Upper lobe of left lung (tissue), 6 donors: Measurements from ENCODE around the gene SPINT1. TPM values are rescaled to one million over a fixed set of nuclear protein-coding genes. Genes with fewer than 3 reads are reported as not detected.
A peak's percentile ranks its signal among the peaks of the same experiment; 100 is the strongest.

Experiments
- ATAC-seq, 2 donors: fragments of 200-7000 bp; cut with Tn5 transposase; one replicate each; pipeline ENCODE4 v1.9.1; 2022; ENCODE audit warnings: mild to moderate bottlenecking in 2 of 2, moderate library complexity in 2 of 2; ENCODE audit not compliant: low FRiP score in 2 of 2
- DNase-seq, 2 donors: peaks; one replicate each; pipeline ENCODE4 v3.0.0-alpha.2; 2019 to 2020
- H3K27ac ChIP-seq, 4 donors: fragments of 200-600 bp; sonication (generic); one replicate each; pipeline ENCODE4 v1.5.1; 2016 to 2019
- H3K27me3 ChIP-seq, 4 donors: fragments of 200-600 bp; sonication (generic); one replicate each; pipeline ENCODE4 v1.5.1; 2017 to 2019
- H3K36me3 ChIP-seq, 4 donors: fragments of 200-600 bp; sonication (generic); one replicate each; pipeline ENCODE4 v1.5.1; 2016 to 2019
- H3K4me1 ChIP-seq, 4 donors: fragments of 200-600 bp; sonication (generic); one replicate each; pipeline ENCODE4 v1.5.1; 2018 to 2019
- H3K4me3 ChIP-seq, 4 donors: fragments of 200-600 bp; sonication (generic); one replicate each; pipeline ENCODE4 v1.5.1; 2017 to 2019; ENCODE audit warnings: mild to moderate bottlenecking in 2 of 4, moderate library complexity in 1 of 4
- H3K9me3 ChIP-seq, 4 donors: fragments of 200-600 bp; sonication (generic); one replicate each; pipeline ENCODE4 v1.5.1; 2018 to 2019
- EP300 ChIP-seq, 4 donors: sonication (generic); formaldehyde crosslinking; IDR thresholded peaks; one replicate each; pipeline ENCODE4 v1.5.1; 2017; ENCODE audit warnings: antibody characterized with exemption in 4 of 4, control low read depth in 2 of 4
- POLR2A ChIP-seq, 4 donors: fragments of 450-650 bp; IDR thresholded peaks; one replicate each; pipeline ENCODE4 v1.5.1; 2016 to 2017; ENCODE audit warnings: antibody characterized with exemption in 4 of 4, mild to moderate bottlenecking in 2 of 4
- POLR2AphosphoS5 ChIP-seq, 2 donors: sonication (generic); formaldehyde crosslinking; IDR thresholded peaks; one replicate each; pipeline ENCODE4 v1.5.1; 2017; ENCODE audit warnings: antibody characterized with exemption in 2 of 2
- WGBS, 2 donors: methylation state at CpG; one replicate each; pipeline ENCODE4 v1.1.5; 2017 to 2018; 5-methylcytosine and 5-hydroxymethylcytosine counted together
- total RNA-seq, 6 donors: library from RNA; depleted of rRNA in 4 of 6; stranded (reverse); fragments of >200 nt in 4 of 6; gene quantifications; one replicate each; pipeline versions ENCODE4 v1.1.0 to v1.2.1, GENCODE V29; 2016 to 2021
- TF ChIP-seq, protein P1 (sequence below), 6 experiments: fragments of 450-650 bp in 4 of 6; fragments of 200-600 bp in 2 of 6; sonication (generic) in 2 of 6; IDR thresholded peaks; one replicate each; pipeline ENCODE4 v1.5.1; 2016 to 2019; ENCODE audit warnings: antibody characterized with exemption in 6 of 6
- donor health status: DM: no; HTN: no; CAD: no; lungs with moderate emphysema.
- donor health status: DM: no; HTN: yes; CAD: no; lungs with severe emphysema.

The SPINT1 gene
- total RNA-seq, 6 donors from 2014 or later = 99.3 to 252 (median 163) TPM

DNA sequence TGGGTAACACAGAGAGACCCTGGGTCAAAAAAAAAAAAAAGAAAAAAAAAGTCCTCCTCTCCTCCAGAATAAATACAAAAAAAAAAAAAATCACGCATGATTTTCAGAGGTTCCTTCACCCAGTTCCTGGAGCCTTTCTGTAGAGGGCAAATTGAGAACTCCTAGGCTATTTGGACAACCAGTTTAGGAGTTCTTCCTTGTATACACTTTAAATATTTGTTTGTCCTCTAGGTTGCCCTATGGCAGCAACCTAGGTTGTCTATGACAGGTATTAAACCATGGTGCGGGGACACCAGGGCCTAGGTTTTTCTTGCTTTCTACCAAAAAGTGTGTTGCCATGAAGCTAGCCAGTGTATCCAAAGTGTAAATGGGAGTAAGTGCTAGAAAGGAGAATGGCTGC is 40.8 kb upstream of the SPINT1 start:
- H3K4me3 ChIP-seq = no peak overlapping the region
- DNase-seq = no peak
- H3K36me3 ChIP-seq = peaks cover 0 to 3% (median 0%) of the 10 kb centered on the region in 4 donors
- no peaks in the 10 kb centered on the region for H3K9me3 ChIP-seq
- 83 to 97% methylated on average over 2 of the region's 2 CpGs for WGBS, 2 donors
- ATAC-seq = no peak
- H3K27ac ChIP-seq = no peak overlapping the region
- TF ChIP-seq EP300 (IDR thresholded peaks at IDR 0.05) (no peak), POLR2AphosphoS5 (IDR thresholded peaks at IDR 0.05) (no peak), POLR2A (IDR thresholded peaks at IDR 0.05) (no peak)
- TF ChIP-seq, protein P1, sequence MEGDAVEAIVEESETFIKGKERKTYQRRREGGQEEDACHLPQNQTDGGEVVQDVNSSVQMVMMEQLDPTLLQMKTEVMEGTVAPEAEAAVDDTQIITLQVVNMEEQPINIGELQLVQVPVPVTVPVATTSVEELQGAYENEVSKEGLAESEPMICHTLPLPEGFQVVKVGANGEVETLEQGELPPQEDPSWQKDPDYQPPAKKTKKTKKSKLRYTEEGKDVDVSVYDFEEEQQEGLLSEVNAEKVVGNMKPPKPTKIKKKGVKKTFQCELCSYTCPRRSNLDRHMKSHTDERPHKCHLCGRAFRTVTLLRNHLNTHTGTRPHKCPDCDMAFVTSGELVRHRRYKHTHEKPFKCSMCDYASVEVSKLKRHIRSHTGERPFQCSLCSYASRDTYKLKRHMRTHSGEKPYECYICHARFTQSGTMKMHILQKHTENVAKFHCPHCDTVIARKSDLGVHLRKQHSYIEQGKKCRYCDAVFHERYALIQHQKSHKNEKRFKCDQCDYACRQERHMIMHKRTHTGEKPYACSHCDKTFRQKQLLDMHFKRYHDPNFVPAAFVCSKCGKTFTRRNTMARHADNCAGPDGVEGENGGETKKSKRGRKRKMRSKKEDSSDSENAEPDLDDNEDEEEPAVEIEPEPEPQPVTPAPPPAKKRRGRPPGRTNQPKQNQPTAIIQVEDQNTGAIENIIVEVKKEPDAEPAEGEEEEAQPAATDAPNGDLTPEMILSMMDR (IDR thresholded peaks at IDR 0.05) = no peak
- H3K4me1 ChIP-seq = peaks cover 6 to 26% (median 13%) of the 10 kb centered on the region in 4 donors
- no peaks in the 10 kb centered on the region for H3K27me3 ChIP-seq

DNA sequence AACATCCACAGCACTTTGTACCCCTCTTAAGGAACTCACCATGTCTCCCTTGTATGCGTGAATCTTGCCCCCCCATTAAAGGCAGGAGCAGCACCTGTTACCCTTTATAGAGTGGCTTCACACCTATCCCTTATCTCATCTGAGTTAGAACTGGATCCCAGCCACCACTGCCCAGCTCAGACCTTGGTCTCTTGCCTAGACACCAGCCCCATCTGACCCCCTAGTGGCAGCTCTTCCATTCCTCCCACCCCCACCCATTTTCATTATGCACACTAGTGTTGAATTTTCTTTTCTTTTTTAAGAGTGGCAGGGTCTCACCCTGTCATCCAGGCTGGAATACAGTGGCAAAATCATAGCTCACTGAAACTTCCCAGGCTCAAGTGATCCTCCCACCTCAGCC is 40.2 kb upstream of the SPINT1 start:
- H3K27ac ChIP-seq = no peak overlapping the region
- H3K9me3 ChIP-seq = no peaks in the 10 kb centered on the region
- H3K4me1 ChIP-seq = peaks cover 6 to 32% (median 19%) of the 10 kb centered on the region in 4 donors
- DNase-seq = no peak
- TF ChIP-seq, protein P1 (IDR thresholded peaks at IDR 0.05) = no peak
- TF ChIP-seq POLR2AphosphoS5 (IDR thresholded peaks at IDR 0.05) (no peak), POLR2A (IDR thresholded peaks at IDR 0.05) (no peak), EP300 (IDR thresholded peaks at IDR 0.05) (no peak)
- no peak for ATAC-seq
- no peaks in the 10 kb centered on the region for H3K27me3 ChIP-seq
- H3K36me3 ChIP-seq = peaks cover 0 to 3% (median 0%) of the 10 kb centered on the region in 4 donors
- 87 to 100% methylated on average over 1 of the region's 1 CpG for WGBS, 2 donors
- no peak overlapping the region for H3K4me3 ChIP-seq

- no peak for ATAC-seq
Measured at GRCh38 chr15:40806672-40807027, 37.2 kb upstream of the SPINT1 start.

DNA sequence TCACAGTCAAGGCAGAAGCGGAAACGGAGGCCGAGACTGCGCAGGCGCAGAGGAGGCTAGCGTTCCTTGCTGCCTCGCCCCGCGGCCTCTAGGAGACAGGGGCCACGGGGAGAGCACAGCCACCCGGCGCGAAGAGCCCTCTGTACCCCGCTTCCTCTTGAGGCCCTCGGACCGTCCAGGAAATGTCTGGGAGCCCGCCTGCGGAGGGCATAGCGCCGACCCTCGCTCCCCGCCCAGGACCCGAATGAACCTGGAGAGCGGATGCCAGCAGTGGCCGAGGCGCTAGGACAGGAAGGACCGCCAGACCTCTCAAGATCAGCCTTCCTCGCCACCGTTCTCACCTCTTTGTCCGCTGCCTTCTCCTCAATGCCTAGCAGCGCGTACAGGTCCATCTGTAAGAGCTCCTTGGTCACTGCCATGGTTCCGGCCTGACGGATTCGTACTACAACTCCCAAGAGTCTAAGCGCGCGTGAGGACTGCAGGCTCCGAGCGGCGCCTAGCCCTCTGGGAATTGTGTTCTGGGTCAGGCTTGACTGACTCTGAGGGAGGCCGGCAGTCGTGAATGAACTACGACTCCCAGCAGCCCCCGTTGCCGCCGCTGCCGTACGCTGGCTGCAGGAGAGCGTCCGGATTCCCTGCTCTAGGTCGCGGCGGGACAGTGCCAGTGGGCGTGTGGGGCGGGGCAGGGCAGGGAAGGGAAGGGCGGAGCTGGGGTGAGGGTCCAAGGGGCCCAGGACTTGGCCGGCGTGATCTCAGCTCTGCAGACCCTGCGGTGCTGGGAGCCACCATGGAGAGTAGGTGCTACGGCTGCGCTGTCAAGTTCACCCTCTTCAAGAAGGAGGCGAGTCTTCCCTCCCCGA is 36.6 kb upstream of the SPINT1 start, which contains the start of the genes DNAJC17 and ZFYVE19:
Gene DNAJC17, minus strand, starts transcription at position 446 of the 860 bp plus-strand sequence. Its CDS starts 27 bp downstream, at position 419.
Gene ZFYVE19, plus strand, starts transcription at position 62 of the 860 bp plus-strand sequence. Its CDS starts 501 bp downstream, at position 563.
- H3K27me3 ChIP-seq = no peaks in the 10 kb centered on the region
- TF ChIP-seq POLR2AphosphoS5 (IDR thresholded peaks at IDR 0.05) = peak; percentile 46 to 71
- TF ChIP-seq EP300 (IDR thresholded peaks at IDR 0.05) = no peak
- TF ChIP-seq, protein P1 (IDR thresholded peaks at IDR 0.05) = peak in 4 of 6 experiments; percentile 25 to 38 (median 36)
- peak in 2 of 4 donors; percentile 36 to 59 for TF ChIP-seq POLR2A (IDR thresholded peaks at IDR 0.05)
- peaks cover 0 to 29% (median 8%) of the 10 kb centered on the region in 4 donors for H3K36me3 ChIP-seq
- no peaks in the 10 kb centered on the region for H3K9me3 ChIP-seq
- peak within 1 kb of the TSS; percentile 68 to 96 (median 88) for H3K4me3 ChIP-seq
- ATAC-seq = peak; percentile 99 to 100
- WGBS, 2 donors = 0 to 1% methylated on average over 38 to 59 of the region's 64 CpGs
- peak; percentile 96 to 99 for DNase-seq
- H3K4me1 ChIP-seq = peaks cover 6 to 37% (median 20%) of the 10 kb centered on the region in 4 donors
- H3K27ac ChIP-seq = peak within 1 kb of the TSS; percentile 89 to 92 (median 92)

More at GRCh38 chr15:40806672-40807027, 37.2 kb upstream of the SPINT1 start:
- Histone ChIP-seq H3K27ac (peak overlapping the region; percentile 89 to 92 (median 92)), H3K27me3 (no peaks in the 10 kb centered on the region), H3K9me3 (no peaks in the 10 kb centered on the region), H3K4me1 (peaks cover 6 to 37% (median 20%) of the 10 kb centered on the region in 4 donors), H3K36me3 (peaks cover 0 to 25% (median 8%) of the 10 kb centered on the region in 4 donors), H3K4me3 (peak overlapping the region; percentile 68 to 96 (median 76))
- 0% methylated on average over 2 of the region's 2 CpGs for WGBS, 2 donors
- DNase-seq = no peak
- TF ChIP-seq POLR2A (IDR thresholded peaks at IDR 0.05) (no peak), POLR2AphosphoS5 (IDR thresholded peaks at IDR 0.05) (no peak)

- ATAC-seq = no peak
- Histone ChIP-seq H3K27me3 (no peaks in the 10 kb centered on the region), H3K4me1 (peaks cover 6 to 37% (median 20%) of the 10 kb centered on the region in 4 donors), H3K27ac (peak overlapping the region in 3 of 4 donors; percentile 92), H3K9me3 (no peaks in the 10 kb centered on the region), H3K4me3 (peak overlapping the region; percentile 68 to 96 (median 88)), H3K36me3 (peaks cover 0 to 30% (median 12%) of the 10 kb centered on the region in 4 donors)
- no peak for TF ChIP-seq POLR2A (IDR thresholded peaks at IDR 0.05)
- no peak for TF ChIP-seq EP300 (IDR thresholded peaks at IDR 0.05)
- TF ChIP-seq, protein P1 (IDR thresholded peaks at IDR 0.05) = no peak
- no peak for TF ChIP-seq POLR2AphosphoS5 (IDR thresholded peaks at IDR 0.05)
- DNase-seq = no peak
- WGBS, 2 donors = 13 to 62% methylated on average over 19 of the region's 19 CpGs
Measured at GRCh38 chr15:40807888-40808461, 35.9 kb upstream of the SPINT1 start.
